Type B pancreatic cell (in vitro differentiated cells): Measurements from ENCODE around the gene TULP4. TPM values are rescaled to one million over a fixed set of nuclear protein-coding genes. Genes with fewer than 3 reads are reported as not detected.

Experiments
- DNase-seq: peaks from one replicate; pipeline ENCODE4 v3.0.0; 2021; ENCODE audit warnings: mixed read lengths; ENCODE audit not compliant: unreplicated experiment; ENCODE audit errors: extremely low spot score
- H3K27ac Mint-ChIP-seq: 2 replicates; pipeline ENCODE4 v1.8.0; 2021; ENCODE audit warnings: mild to moderate bottlenecking, mixed read lengths
- H3K27me3 Mint-ChIP-seq: 2 replicates; pipeline ENCODE4 v1.8.0; 2021; ENCODE audit warnings: mixed read lengths
- H3K36me3 Mint-ChIP-seq: 2 replicates; pipeline ENCODE4 v1.8.0; 2021; ENCODE audit warnings: mixed read lengths
- H3K4me1 Mint-ChIP-seq: one replicate; pipeline ENCODE4 v1.8.0; 2021; ENCODE audit warnings: mixed read lengths; ENCODE audit not compliant: unreplicated experiment
- H3K4me3 Mint-ChIP-seq: 2 replicates; pipeline ENCODE4 v1.8.0; 2021; ENCODE audit warnings: mild to moderate bottlenecking, mixed read lengths
- H3K9me3 Mint-ChIP-seq: 2 replicates; pipeline ENCODE4 v1.8.0; 2021; ENCODE audit warnings: mixed read lengths
- total RNA-seq: library from RNA; stranded (reverse); gene quantifications from 2 replicates; pipeline ENCODE4 v1.2.1, GENCODE V29; 2021; ENCODE audit warnings: low replicate concordance
- TF ChIP-seq, protein P1 (sequence below): fragments of 200-600 bp; sonication (generic); conservative IDR thresholded peaks from 2 replicates; pipeline ENCODE4 v1.5.0; 2021; ENCODE audit warnings: antibody characterized with exemption, mild to moderate bottlenecking

TULP4 gene
- total RNA-seq, 1 donor from 2014 or later, result 109 TPM

DNA sequence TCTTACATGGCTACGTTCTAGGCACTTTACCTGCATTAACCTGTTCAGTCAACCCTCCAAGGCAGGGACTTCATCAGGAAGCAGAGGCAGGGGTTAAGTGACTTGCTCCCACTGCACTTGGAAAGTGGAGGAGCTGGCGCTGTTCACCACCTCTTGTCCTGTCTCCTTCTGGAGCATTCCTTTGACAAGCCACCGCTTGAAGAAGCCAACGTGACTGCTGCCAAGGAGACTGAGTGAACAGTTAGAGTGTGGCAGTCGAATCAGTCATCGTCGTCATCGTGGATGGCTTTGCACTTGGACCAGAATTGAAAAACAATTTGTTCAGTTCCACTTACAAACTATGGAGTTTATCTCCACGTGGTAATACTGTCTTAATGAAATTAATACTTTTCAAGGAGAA, 60.9 kb downstream of the TULP4 start:
- no peak overlapping the region for H3K27ac Mint-ChIP-seq
- H3K4me1 Mint-ChIP-seq, result no peaks in the 10 kb centered on the region
- no peaks in the 10 kb centered on the region for H3K9me3 Mint-ChIP-seq
- H3K4me3 Mint-ChIP-seq, result no peak overlapping the region
- TF ChIP-seq, protein P1, sequence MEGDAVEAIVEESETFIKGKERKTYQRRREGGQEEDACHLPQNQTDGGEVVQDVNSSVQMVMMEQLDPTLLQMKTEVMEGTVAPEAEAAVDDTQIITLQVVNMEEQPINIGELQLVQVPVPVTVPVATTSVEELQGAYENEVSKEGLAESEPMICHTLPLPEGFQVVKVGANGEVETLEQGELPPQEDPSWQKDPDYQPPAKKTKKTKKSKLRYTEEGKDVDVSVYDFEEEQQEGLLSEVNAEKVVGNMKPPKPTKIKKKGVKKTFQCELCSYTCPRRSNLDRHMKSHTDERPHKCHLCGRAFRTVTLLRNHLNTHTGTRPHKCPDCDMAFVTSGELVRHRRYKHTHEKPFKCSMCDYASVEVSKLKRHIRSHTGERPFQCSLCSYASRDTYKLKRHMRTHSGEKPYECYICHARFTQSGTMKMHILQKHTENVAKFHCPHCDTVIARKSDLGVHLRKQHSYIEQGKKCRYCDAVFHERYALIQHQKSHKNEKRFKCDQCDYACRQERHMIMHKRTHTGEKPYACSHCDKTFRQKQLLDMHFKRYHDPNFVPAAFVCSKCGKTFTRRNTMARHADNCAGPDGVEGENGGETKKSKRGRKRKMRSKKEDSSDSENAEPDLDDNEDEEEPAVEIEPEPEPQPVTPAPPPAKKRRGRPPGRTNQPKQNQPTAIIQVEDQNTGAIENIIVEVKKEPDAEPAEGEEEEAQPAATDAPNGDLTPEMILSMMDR, result no peak
- peaks cover 3% of the 10 kb centered on the region for H3K36me3 Mint-ChIP-seq
- H3K27me3 Mint-ChIP-seq, result no peaks in the 10 kb centered on the region
- no peak for DNase-seq

DNA sequence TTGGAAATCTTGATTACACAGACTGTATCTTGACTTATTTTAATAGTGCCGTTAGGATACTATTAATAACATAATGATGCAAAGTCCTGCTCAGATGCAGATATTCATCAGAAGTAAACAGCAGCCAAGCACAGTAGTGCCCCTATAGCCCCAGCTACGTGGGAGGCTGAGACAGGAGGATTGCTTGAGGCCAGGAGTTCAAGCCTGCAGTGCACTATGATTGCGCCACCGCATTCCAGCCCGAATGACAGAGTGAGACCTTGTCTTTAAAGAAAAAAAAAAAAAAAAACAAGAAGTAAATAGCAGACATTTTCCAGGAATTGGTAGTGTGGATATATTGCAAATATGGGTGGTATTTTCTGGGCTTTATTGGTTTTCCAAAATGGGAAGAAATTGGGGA, 61.8 kb downstream of the TULP4 start:
- no peaks in the 10 kb centered on the region for H3K4me1 Mint-ChIP-seq
- TF ChIP-seq, protein P1, result no peak
- H3K27ac Mint-ChIP-seq, result no peak overlapping the region
- no peak for DNase-seq
- no peaks in the 10 kb centered on the region for H3K9me3 Mint-ChIP-seq
- H3K4me3 Mint-ChIP-seq, result no peak overlapping the region
- H3K27me3 Mint-ChIP-seq, result no peaks in the 10 kb centered on the region
- peaks cover 3% of the 10 kb centered on the region for H3K36me3 Mint-ChIP-seq

DNA sequence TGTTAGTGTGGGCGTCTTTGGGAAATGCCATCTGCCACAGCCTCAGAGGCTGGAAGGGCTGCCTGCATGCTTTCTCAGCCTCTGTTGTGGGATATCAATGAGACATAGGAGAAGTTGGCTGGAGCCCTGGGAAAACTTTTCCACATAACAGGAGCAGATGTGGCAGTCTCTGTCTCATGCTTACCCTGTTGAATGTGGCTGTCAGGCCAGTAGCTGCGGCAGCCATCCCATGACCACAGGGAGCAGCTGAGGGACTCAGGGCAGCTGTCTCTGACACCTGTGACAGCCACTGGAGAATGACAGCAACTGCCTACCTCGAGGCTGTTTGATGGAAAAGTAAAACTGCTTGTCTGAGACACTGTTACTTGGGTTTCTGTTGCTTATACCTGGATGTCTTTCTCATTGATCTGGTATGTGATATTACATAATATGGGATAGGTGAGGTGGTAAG, 64.4 kb downstream of the TULP4 start:
- Mint-ChIP-seq H3K4me1 (no peaks in the 10 kb centered on the region), H3K27me3 (no peaks in the 10 kb centered on the region), H3K36me3 (peaks cover 3% of the 10 kb centered on the region), H3K9me3 (no peaks in the 10 kb centered on the region), H3K27ac (peak overlapping the region; percentile 68), H3K4me3 (no peak overlapping the region)
- DNase-seq, result no peak
- TF ChIP-seq, protein P1, result no peak

DNA sequence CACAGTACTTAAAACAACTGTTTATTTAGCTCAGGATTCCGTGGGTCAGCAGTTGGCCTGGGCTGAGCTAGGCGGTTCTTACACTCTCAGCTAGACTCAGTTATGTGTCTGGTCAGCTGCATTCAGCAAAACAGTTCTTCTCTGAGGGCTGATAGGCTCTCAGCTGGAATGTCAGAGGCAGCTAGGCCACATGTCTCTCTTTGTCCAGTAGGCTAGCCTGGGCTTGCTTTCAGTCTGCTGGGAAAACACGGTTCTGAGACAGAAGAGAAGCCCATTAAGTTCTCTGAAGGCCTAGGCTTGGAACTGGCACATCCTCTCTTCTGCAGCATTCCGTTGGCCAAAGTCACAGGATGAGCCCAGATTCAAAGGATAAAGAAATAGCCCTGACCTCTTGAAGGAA, 65.6 kb downstream of the TULP4 start:
- TF ChIP-seq, protein P1, result no peak
- Mint-ChIP-seq H3K4me1 (peaks cover 5% of the 10 kb centered on the region), H3K36me3 (peaks cover 3% of the 10 kb centered on the region), H3K4me3 (no peak overlapping the region), H3K9me3 (no peaks in the 10 kb centered on the region), H3K27ac (no peak overlapping the region), H3K27me3 (no peaks in the 10 kb centered on the region)
- DNase-seq, result no peak

DNA sequence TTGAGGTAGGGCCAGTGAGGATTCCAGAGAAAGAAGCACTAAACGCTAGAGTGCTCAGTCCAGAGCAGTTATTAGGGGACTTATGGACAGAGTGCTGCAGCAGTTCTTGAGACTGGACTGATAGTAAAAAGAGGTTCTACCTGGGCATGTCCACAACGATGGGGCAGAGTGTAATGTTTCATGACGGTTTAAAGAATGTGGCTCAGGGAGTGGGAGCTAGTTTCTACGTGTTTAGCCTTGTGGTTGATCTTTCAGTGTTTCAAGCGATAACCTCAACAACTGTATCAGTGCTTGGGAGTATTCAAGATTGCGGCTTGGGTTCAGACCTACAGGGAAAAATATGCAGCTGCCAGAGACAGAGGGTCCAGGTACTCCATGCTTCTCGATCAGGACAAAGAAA, 67.1 kb downstream of the TULP4 start:
- Mint-ChIP-seq H3K9me3 (no peaks in the 10 kb centered on the region), H3K4me1 (peaks cover 5% of the 10 kb centered on the region), H3K4me3 (no peak overlapping the region), H3K27ac (peak overlapping the region; percentile 0), H3K36me3 (peaks cover 8% of the 10 kb centered on the region), H3K27me3 (no peaks in the 10 kb centered on the region)
- TF ChIP-seq, protein P1, result no peak
- no peak for DNase-seq

DNA sequence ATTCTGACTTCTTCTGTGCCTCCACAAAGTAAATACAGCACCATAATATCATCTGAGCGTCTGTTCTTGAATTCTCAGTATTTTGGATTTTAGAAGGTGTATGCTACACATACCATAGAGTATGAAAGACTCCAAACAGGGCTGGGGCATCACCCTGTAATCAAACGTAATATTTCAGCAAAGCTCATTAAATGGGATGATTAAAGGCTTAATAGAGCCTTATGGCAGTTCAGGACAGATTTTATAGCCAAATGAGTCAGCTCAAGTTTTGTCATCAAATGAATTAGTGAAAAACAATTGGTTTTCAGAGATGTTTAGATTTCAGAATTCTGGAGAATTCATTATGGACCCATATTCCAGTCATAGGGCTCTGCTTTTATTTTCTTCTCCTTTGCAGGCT, 68.9 kb downstream of the TULP4 start:
- peaks cover 5% of the 10 kb centered on the region for H3K4me1 Mint-ChIP-seq
- no peak overlapping the region for H3K27ac Mint-ChIP-seq
- no peaks in the 10 kb centered on the region for H3K27me3 Mint-ChIP-seq
- peaks cover 8% of the 10 kb centered on the region for H3K36me3 Mint-ChIP-seq
- H3K9me3 Mint-ChIP-seq, result no peaks in the 10 kb centered on the region
- DNase-seq, result no peak
- TF ChIP-seq, protein P1, result no peak
- H3K4me3 Mint-ChIP-seq, result no peak overlapping the region
